RPMI7951 (cell line): ENCODE results near the gene APCDD1L. TPM values are rescaled to one million over a fixed set of nuclear protein-coding genes. Genes with fewer than 3 reads are reported as not detected.
A peak's percentile ranks its signal among the peaks of the same experiment; 100 is the strongest.

ENCODE experiments used
- DNase-seq: peaks from one replicate; pipeline ENCODE4 v3.0.0-alpha.2; 2012; ENCODE audit warnings: low read depth
- total RNA-seq: library from RNA; depleted of rRNA; stranded (reverse); fragments of >200 nt; shearing (Covaris generic); gene quantifications from 2 replicates; pipeline ENCODE4 v1.2.3, GENCODE V29; 2014

APCDD1L gene
- total RNA-seq, 1 experiment from 2014 or later: 122 TPM

DNA sequence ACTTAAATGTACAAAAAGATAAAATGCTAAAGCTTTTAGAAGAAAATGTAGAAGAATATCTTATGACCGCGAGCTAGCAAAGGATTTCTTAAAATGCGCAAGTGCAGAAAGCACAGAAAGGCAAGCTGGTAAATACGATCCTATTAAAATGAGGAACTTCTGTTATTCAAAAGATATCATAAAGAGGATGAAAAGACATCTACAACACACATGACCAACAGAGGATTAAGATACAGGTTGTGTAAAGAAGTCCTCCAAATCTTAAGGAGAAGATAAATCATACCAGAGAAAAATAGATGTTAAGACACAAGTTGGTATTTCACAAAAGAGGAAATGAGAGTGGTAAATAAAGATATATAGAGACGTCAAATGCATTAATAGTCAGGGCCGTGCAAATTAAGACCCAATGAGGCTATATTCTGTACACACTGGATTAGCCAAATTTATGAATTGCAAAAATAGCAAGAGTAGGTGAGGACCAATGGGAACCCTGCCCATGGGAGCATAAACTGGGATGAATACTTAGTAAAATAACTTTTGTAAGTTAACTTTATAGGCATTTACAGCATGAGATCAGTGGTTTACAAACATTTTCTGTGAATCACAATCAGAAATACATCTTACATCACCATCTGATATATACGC, 23.0 kb downstream of the APCDD1L start:
- DNase-seq: no peak

- no peak for DNase-seq
Measured at GRCh38 chr20:58486207-58486606, 29.0 kb downstream of the APCDD1L start.

- peak; percentile 20 for DNase-seq
Measured at GRCh38 chr20:58485393-58485792, 29.8 kb downstream of the APCDD1L start.

DNA sequence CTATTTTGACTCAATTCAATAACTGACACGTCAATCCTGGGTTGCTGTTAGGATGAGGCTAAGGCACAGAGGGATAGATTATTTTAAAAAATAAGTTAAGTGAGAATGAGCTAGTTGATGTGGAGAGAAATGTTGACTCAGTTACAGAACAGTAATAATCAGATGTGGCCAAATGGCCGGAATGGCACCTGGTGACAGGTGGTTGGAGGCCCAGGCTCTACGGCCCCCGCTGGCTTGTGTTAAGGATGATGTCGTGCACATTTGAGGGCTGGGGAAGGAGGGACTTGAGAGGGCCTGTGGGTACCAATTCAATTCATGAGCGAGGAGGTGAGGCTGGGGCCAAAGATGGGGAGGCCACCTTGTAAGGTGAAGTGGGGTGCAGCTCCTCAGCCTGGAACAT, 31.7 kb downstream of the APCDD1L start:
- no peak for DNase-seq

DNA sequence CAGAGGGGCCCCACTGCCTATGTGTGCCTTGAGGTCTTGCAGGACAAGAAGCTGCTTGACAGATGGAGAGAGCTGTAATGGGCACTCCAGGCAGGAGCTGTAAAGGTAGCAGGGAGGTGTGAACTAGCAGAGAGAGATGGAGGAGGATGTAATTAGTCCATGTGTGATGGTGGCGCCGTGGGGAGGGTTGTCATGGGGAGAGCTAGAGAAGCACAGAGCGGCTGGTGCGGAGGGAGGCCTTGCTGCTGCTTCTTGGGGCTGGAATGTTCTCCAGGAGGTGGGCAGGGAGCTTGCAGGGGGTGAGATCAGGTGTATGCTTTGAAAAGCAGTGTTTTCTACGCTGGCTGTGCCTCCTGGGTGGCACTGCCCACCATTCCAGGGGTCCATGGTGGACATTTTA, 32.1 kb downstream of the APCDD1L start:
- no peak for DNase-seq

- DNase-seq: peak; percentile 93
Measured at GRCh38 chr20:58482416-58482815, 32.8 kb downstream of the APCDD1L start.

DNA sequence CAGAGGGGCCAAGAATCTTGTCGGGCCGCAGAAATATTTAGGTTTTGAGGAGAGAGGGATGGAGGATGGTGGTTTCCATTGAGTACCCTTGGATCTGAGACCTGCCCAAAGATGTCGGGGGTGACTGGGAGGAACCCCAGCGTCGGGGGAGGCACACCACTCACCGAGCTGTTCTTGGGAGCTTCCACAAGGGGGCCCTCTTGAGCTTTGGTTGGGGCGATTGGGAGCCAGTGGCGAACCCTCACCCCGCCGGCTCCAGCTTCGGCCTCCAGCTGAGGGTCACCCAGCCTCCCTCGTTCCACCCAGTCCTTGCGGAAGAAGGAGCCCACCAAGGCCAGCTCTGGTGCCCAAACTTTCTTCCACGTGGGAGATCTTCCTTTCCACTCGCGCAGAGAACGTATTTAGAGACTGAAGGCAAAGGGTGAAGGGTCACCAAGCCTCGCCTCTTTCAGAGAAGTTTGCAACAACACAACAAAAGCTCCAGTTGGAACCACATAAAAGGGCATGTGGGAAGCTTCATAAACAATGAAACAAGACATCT, 33.6 kb downstream of the APCDD1L start:
- DNase-seq: peak; percentile 26

DNA sequence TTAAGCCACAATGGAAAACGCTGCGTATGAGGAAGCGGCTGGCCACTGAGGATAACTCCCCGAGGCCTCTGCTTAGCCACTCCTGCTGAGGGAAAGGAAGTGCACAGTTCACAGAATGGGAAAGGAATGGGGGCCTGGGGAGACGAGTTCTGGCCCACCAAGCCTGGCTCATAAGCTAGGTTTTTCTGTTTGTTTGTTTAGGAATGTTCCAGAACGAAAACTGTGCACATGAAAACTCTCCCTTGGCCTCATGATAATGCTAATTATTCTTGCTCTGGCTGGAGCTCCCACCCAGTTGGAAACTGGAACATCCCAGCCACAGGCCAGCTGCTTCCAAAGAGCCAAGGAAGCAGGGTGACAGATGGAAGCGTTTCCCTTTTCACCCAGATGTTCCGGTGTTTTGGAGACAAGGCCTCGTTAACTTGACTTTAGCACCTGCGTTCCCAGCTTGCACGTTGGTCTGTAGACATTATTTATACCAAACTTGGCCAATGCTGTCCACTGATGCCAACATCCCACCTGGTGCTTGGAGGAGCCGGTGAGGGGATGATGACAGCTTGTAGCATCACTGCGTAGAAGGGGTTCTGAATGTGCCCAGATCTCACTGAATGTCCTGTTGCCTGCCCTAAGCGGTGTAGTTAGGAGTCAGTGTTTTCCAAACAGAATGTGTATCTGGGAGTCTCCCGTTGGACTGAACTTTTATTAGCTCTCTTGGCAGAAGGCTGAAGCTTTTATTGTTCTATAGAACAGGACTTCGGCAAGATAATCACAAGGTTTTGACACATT, 34.5 kb downstream of the APCDD1L start:
- no peak for DNase-seq

- DNase-seq: no peak
Measured at GRCh38 chr20:58479726-58480440, 35.3 kb downstream of the APCDD1L start.

- DNase-seq: peak; percentile 81
Measured at GRCh38 chr20:58478141-58478805, 36.9 kb downstream of the APCDD1L start.

GRCh38 chr20:58475466-58475865, 39.7 kb downstream of the APCDD1L start:
- no peak for DNase-seq

DNA sequence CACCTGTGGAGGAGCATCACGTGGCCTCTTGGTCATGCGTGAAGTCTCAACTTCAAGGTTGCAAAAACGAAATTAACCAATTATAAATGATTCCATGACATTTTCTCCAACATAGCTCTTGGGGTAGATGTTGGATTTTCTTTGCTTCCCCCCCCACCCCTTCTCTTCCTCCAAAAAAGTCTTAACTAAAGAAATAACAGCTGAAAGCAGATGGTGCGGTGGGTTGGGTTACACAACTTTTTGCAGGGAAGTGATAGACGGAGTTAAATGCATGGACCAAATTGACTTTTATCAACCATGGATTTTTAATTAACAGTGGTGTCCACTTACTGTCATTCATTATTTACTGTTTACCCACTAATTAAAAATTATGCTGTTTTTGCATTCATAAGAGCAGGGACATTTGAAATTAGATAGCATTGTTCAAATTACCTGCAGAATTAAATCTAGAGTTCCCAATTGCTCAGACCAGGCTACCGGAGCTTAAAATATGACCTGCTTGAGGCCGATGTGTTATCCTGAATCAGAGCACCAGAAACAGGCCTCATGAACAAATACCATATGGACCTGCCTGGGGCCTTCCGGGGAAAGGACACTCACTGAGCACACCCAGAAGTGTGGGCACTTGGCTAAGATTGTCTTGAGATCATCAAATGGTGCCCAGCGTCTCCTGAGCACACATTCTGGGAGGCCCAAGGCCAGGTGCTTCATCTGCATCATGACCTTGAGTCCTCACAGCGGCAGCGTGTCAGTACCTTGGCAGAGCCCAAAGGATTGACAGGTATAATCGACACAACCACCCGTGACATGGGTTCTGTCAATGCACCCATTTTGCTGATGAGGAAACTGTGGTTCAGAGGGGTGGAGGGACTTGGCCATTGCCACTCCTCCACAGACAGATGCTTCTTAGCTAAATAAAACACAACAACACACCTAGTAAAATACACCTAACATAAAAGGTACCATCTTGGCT, 41.5 kb downstream of the APCDD1L start:
- no peak for DNase-seq

- DNase-seq: no peak
Measured at GRCh38 chr20:58472273-58473018, 42.8 kb downstream of the APCDD1L start.

GRCh38 chr20:58471193-58472164, 43.7 kb downstream of the APCDD1L start:
- no peak for DNase-seq

GRCh38 chr20:58470336-58471192, 44.6 kb downstream of the APCDD1L start:
- no peak for DNase-seq

GRCh38 chr20:58469616-58470015, 45.6 kb downstream of the APCDD1L start:
- no peak for DNase-seq
